ENCODE measurements around the gene HBZ.

Gene HBZ

DNA sequence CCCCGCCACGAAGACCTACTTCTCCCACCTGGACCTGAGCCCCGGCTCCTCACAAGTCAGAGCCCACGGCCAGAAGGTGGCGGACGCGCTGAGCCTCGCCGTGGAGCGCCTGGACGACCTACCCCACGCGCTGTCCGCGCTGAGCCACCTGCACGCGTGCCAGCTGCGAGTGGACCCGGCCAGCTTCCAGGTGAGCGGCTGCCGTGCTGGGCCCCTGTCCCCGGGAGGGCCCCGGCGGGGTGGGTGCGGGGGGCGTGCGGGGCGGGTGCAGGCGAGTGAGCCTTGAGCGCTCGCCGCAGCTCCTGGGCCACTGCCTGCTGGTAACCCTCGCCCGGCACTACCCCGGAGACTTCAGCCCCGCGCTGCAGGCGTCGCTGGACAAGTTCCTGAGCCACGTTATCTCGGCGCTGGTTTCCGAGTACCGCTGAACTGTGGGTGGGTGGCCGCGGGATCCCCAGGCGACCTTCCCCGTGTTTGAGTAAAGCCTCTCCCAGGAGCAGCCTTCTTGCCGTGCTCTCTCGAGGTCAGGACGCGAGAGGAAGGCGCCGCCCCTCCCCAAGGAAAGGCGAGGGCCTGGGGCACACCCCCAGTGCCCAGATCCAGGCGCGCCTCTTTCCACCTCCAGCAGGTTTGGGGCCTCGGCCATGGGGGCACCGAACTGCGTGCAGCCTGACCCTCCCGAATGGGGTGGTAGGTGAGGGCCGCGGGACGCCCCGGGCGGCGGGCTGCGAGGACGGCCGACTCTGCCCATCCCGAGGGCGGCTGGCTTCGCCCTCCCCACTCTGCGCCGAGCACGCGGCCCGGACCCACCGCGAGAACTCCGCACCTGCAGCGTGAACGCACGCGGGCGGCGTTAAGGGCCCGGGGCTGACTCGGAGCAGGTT is 28.5 kb downstream of the HBZ start:
- Histone ChIP-seq H3K9me3 (ENCODE audit: low read length) (no peaks in the 10 kb centered on the region), H3K4me3 (ENCODE audit: low read length) (peak overlapping the region; percentile 29), H2AFZ (ENCODE audit: low read depth, low read length) (no peak overlapping the region), H3K4me1 (ENCODE audit: insufficient read depth, low read length) (peaks cover 8% of the 10 kb centered on the region), H3K36me3 (ENCODE audit: insufficient read depth, low read length) (peaks cover 15% of the 10 kb centered on the region), H3K27me3 (ENCODE audit: insufficient read depth, low read length) (peaks cover 17% of the 10 kb centered on the region)

DNA sequence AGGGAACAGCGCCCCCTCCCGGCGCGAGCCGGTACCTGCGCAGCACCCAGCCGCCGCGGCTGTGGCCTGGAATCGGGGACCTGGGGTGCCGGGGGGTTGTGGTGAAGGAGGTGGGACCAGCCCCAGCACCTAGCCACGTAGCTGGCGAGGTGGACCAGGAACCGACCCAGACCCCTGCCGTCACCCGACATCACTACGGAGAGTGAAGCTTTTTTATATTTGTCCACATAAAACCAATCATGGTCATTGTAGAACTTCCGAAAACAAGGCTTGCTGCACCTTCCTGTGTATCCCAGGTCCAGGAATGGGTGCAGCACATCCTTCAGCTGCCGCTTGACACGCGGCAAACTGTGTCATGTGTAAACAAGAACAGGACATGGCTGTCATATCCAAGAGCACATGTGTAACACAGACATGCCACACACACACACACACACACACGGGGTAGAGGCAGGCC is 29.1 kb downstream of the HBZ start:
- peaks cover 8% of the 10 kb centered on the region for H3K4me1 ChIP-seq (ENCODE audit: insufficient read depth, low read length)
- no peaks in the 10 kb centered on the region for H3K9me3 ChIP-seq (ENCODE audit: low read length)
- no peak overlapping the region for H3K4me3 ChIP-seq (ENCODE audit: low read length)
- H3K36me3 ChIP-seq (ENCODE audit: insufficient read depth, low read length): peaks cover 15% of the 10 kb centered on the region
- no peak overlapping the region for H2AFZ ChIP-seq (ENCODE audit: low read depth, low read length)
- H3K27me3 ChIP-seq (ENCODE audit: insufficient read depth, low read length): peaks cover 17% of the 10 kb centered on the region

DNA sequence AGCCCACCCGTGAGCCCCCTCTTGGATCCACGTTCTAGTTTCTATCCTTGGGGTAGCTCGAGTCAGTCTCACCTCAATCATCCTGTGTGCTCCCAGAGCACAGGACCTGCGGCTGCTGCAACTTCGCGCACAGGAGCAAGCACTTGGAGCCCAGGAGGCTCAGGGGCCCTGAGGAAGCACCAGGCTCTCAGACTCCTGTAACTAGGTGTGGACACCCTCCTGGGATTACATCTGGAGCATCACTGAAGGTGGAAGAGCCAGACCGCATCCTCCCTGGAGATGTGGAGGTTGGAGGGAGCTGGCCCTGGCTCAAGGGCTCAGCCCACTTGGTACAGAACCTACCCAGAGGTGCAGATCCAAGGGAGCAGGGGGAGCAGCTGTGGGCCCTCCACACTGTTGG is 30.6 kb downstream of the HBZ start:
- H3K36me3 ChIP-seq (ENCODE audit: insufficient read depth, low read length): peaks cover 24% of the 10 kb centered on the region
- peaks cover 7% of the 10 kb centered on the region for H3K27me3 ChIP-seq (ENCODE audit: insufficient read depth, low read length)
- no peak overlapping the region for H3K4me3 ChIP-seq (ENCODE audit: low read length)
- H3K4me1 ChIP-seq (ENCODE audit: insufficient read depth, low read length): peaks cover 4% of the 10 kb centered on the region
- H3K9me3 ChIP-seq (ENCODE audit: low read length): no peaks in the 10 kb centered on the region
- no peak overlapping the region for H2AFZ ChIP-seq (ENCODE audit: low read depth, low read length)

- Histone ChIP-seq H3K9me3 (ENCODE audit: low read length) (no peaks in the 10 kb centered on the region), H3K4me3 (ENCODE audit: low read length) (no peak overlapping the region), H3K27me3 (ENCODE audit: insufficient read depth, low read length) (no peaks in the 10 kb centered on the region), H3K4me1 (ENCODE audit: insufficient read depth, low read length) (peaks cover 4% of the 10 kb centered on the region), H3K36me3 (ENCODE audit: insufficient read depth, low read length) (peaks cover 43% of the 10 kb centered on the region), H2AFZ (ENCODE audit: low read depth, low read length) (no peak overlapping the region)
Measured at GRCh38 chr16:185213-185612, 32.8 kb downstream of the HBZ start.

- Histone ChIP-seq H2AFZ (ENCODE audit: low read depth, low read length) (no peak overlapping the region), H3K9me3 (ENCODE audit: low read length) (no peaks in the 10 kb centered on the region), H3K27me3 (ENCODE audit: insufficient read depth, low read length) (no peaks in the 10 kb centered on the region), H3K4me1 (ENCODE audit: insufficient read depth, low read length) (peaks cover 2% of the 10 kb centered on the region), H3K36me3 (ENCODE audit: insufficient read depth, low read length) (peaks cover 48% of the 10 kb centered on the region), H3K4me3 (ENCODE audit: low read length) (no peak overlapping the region)
Measured at GRCh38 chr16:185691-186090, 33.2 kb downstream of the HBZ start.

- Histone ChIP-seq H3K36me3 (ENCODE audit: insufficient read depth, low read length) (peaks cover 64% of the 10 kb centered on the region), H3K27me3 (ENCODE audit: insufficient read depth, low read length) (no peaks in the 10 kb centered on the region)
Measured at GRCh38 chr16:187330-187729, 34.9 kb downstream of the HBZ start.

GRCh38 chr16:188674-189073 is 36.2 kb downstream of the HBZ start:
- peaks cover 72% of the 10 kb centered on the region for H3K36me3 ChIP-seq (ENCODE audit: insufficient read depth, low read length)
- H3K9me3 ChIP-seq (ENCODE audit: low read length): no peaks in the 10 kb centered on the region
- H2AFZ ChIP-seq (ENCODE audit: low read depth, low read length): no peak overlapping the region
- H3K4me3 ChIP-seq (ENCODE audit: low read length): no peak overlapping the region
- no peaks in the 10 kb centered on the region for H3K4me1 ChIP-seq (ENCODE audit: insufficient read depth, low read length)
- no peaks in the 10 kb centered on the region for H3K27me3 ChIP-seq (ENCODE audit: insufficient read depth, low read length)

More at GRCh38 chr16:187330-187729, 34.9 kb downstream of the HBZ start:
- Histone ChIP-seq H3K4me3 (ENCODE audit: low read length) (no peak overlapping the region), H3K4me1 (ENCODE audit: insufficient read depth, low read length) (no peaks in the 10 kb centered on the region), H3K9me3 (ENCODE audit: low read length) (no peaks in the 10 kb centered on the region), H2AFZ (ENCODE audit: low read depth, low read length) (no peak overlapping the region)

DNA sequence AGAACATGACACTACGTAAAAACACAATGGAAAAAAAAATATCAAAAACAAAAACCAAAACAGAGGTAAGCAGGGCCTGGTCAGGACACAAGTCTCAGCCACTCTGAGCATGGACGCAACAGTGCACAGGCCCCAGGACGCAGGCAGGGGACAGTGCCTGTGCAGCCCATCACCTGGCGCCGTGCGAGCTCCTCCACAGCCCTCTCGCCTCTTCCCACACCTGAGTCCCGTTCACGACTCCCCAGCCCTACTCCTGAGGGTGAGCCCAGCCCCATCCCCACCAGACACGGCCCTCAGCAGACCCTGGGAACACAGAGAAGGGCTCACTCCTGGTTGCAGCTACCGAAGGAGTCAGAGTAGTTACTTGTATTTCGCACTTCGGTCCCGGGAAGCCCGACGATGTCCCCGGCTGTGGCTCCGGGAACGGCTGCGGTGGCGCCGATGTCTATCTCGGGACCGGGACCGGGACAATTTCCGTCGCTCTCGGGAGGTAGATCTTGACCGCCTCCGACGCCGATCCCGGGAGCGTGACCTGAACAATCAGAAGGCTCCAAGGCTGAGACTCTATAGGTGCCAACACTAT is 37.3 kb downstream of the HBZ start:
- Histone ChIP-seq H3K4me3 (ENCODE audit: low read length) (no peak overlapping the region), H3K9me3 (ENCODE audit: low read length) (no peaks in the 10 kb centered on the region), H3K4me1 (ENCODE audit: insufficient read depth, low read length) (no peaks in the 10 kb centered on the region), H3K27me3 (ENCODE audit: insufficient read depth, low read length) (no peaks in the 10 kb centered on the region), H3K36me3 (ENCODE audit: insufficient read depth, low read length) (peaks cover 77% of the 10 kb centered on the region), H2AFZ (ENCODE audit: low read depth, low read length) (no peak overlapping the region)

- Histone ChIP-seq H2AFZ (ENCODE audit: low read depth, low read length) (no peak overlapping the region), H3K36me3 (ENCODE audit: insufficient read depth, low read length) (peaks cover 88% of the 10 kb centered on the region), H3K9me3 (ENCODE audit: low read length) (no peaks in the 10 kb centered on the region), H3K27me3 (ENCODE audit: insufficient read depth, low read length) (no peaks in the 10 kb centered on the region), H3K4me1 (ENCODE audit: insufficient read depth, low read length) (no peaks in the 10 kb centered on the region), H3K4me3 (ENCODE audit: low read length) (no peak overlapping the region)
Measured at GRCh38 chr16:191831-192230, 39.4 kb downstream of the HBZ start.

DNA sequence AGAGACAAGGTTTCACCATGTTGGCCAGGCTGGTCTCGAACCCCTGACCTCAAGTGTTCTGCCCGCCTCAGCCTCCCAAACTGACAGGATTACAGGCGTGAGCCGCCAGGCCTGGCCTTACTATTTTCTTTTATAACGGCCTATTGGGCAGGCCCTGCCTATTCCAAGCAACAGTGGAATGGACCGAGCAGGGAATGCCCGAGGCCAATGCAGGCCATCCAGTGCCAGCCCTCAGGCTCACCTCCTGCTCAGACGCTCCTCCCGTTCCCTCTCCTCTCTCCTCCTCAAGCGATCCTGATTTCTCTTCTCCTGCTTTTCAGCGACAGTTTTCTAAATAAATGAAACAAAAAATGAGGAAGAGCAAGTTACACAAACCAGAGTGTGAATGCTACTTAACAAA is 40.2 kb downstream of the HBZ start:
- H2AFZ ChIP-seq (ENCODE audit: low read depth, low read length): no peak overlapping the region
- H3K9me3 ChIP-seq (ENCODE audit: low read length): no peaks in the 10 kb centered on the region
- H3K36me3 ChIP-seq (ENCODE audit: insufficient read depth, low read length): peaks cover 89% of the 10 kb centered on the region
- H3K27me3 ChIP-seq (ENCODE audit: insufficient read depth, low read length): no peaks in the 10 kb centered on the region
- H3K4me1 ChIP-seq (ENCODE audit: insufficient read depth, low read length): no peaks in the 10 kb centered on the region
- no peak overlapping the region for H3K4me3 ChIP-seq (ENCODE audit: low read length)

GRCh38 chr16:193441-193840 is 41.0 kb downstream of the HBZ start:
- Histone ChIP-seq H3K36me3 (ENCODE audit: insufficient read depth, low read length) (peaks cover 92% of the 10 kb centered on the region), H3K4me3 (ENCODE audit: low read length) (no peak overlapping the region), H3K4me1 (ENCODE audit: insufficient read depth, low read length) (no peaks in the 10 kb centered on the region)

GRCh38 chr16:194516-194915 is 42.1 kb downstream of the HBZ start:
- Histone ChIP-seq H3K27me3 (ENCODE audit: insufficient read depth, low read length) (no peaks in the 10 kb centered on the region), H3K4me3 (ENCODE audit: low read length) (no peak overlapping the region), H3K36me3 (ENCODE audit: insufficient read depth, low read length) (peaks cover 91% of the 10 kb centered on the region), H3K9me3 (ENCODE audit: low read length) (no peaks in the 10 kb centered on the region), H3K4me1 (ENCODE audit: insufficient read depth, low read length) (no peaks in the 10 kb centered on the region), H2AFZ (ENCODE audit: low read depth, low read length) (no peak overlapping the region)

More at GRCh38 chr16:193441-193840, 41.0 kb downstream of the HBZ start:
- no peaks in the 10 kb centered on the region for H3K9me3 ChIP-seq (ENCODE audit: low read length)
- no peaks in the 10 kb centered on the region for H3K27me3 ChIP-seq (ENCODE audit: insufficient read depth, low read length)
- no peak overlapping the region for H2AFZ ChIP-seq (ENCODE audit: low read depth, low read length)

DNA sequence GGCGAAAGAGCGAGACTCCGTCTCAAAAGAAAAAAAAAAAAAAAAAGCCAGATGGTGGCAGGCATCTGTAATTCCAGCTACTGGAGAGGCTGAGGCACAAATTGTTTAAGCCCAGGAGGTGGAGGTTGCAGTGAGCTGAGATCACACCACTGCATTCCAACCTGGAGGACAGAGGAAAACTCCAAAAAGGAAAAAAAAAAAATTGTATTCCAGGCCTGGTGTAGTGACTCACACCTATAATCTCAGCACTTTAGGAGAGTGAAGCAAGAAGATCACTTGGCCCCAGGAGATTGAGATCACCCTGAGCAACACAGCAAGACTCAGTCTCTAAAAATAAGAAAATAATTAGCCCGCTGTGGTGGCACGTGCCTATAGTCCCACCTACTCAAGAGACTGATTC is 47.9 kb downstream of the HBZ start:
- H3K4me1 ChIP-seq (ENCODE audit: insufficient read depth, low read length): no peaks in the 10 kb centered on the region
- H3K4me3 ChIP-seq (ENCODE audit: low read length): no peak overlapping the region
- H3K9me3 ChIP-seq (ENCODE audit: low read length): peaks cover 2% of the 10 kb centered on the region
- H3K36me3 ChIP-seq (ENCODE audit: insufficient read depth, low read length): peaks cover 82% of the 10 kb centered on the region
- H3K27me3 ChIP-seq (ENCODE audit: insufficient read depth, low read length): no peaks in the 10 kb centered on the region
- no peak overlapping the region for H2AFZ ChIP-seq (ENCODE audit: low read depth, low read length)
